ENCODE measurements around the gene TUT1. TPM values are rescaled to one million over a fixed set of nuclear protein-coding genes. Genes with fewer than 3 reads are reported as not detected.
"Not testable (repeated sequence)": the region's sequence is repeated elsewhere in the genome, so short reads cannot be mapped to it uniquely, and the experiment has no call there.

Gene TUT1
- total and polyA plus RNA-seq, 12 donors: 7.0 to 67.6 (median 15.5) TPM

GRCh38 chr11:62622476-62623089, 31.3 kb upstream of the TUT1 start:
- Histone ChIP-seq H3K9me3 (replicated peaks in 1 of 3) (no peaks in the 10 kb centered on the region), H3K36me3 (replicated peaks in 1 of 2) (peaks cover 0 to 27% of the 10 kb centered on the region in 2 donors), H3K4me1 (replicated peaks in 1 of 2) (peaks cover 0 to 18% of the 10 kb centered on the region in 2 donors), H3K27me3 (no peaks in the 10 kb centered on the region), H3K27ac (peak overlapping the region; percentile 61 to 96 (median 85)), H3K4me3 (peak overlapping the region in 2 of 4 donors; percentile 18 to 87)
- TF ChIP-seq POLR2A (IDR thresholded peaks at IDR 0.05) (no peak), CTCF (IDR thresholded peaks at IDR 0.05) (no peak)
- intact Hi-C loops (cut with DNase I): no loop called here
- no peak for DNase-seq
- WGBS, 4 donors: 85 to 90% (median 87%) methylated on average over 7 of the region's 7 CpGs

GRCh38 chr11:62621567-62622470, 30.5 kb upstream of the TUT1 start, which contains the start of gene B3GAT3:
TSS of gene B3GAT3 (minus strand) at chr11:62621986. CDS start at chr11:62621947, 39 bp downstream.
- intact Hi-C loops (cut with DNase I): no loop called here
- peaks cover 0 to 27% of the 10 kb centered on the region in 2 donors for H3K36me3 ChIP-seq (replicated peaks in 1 of 2)
- WGBS, 4 donors: 1 to 2% (median 1%) methylated on average over 23 to 77 of the region's 77 CpGs

GRCh38 chr11:62621027-62621566, 29.8 kb upstream of the TUT1 start:
- DNase-seq: no peak
- H3K27ac ChIP-seq: peak overlapping the region; percentile 40 to 96 (median 85)
- no peaks in the 10 kb centered on the region for H3K9me3 ChIP-seq (replicated peaks in 1 of 3)
- WGBS, 4 donors: 32 to 35% (median 34%) methylated on average over 8 of the region's 8 CpGs
- H3K4me3 ChIP-seq: peak overlapping the region; percentile 40 to 87 (median 50)
- intact Hi-C loops (cut with DNase I): no loop called here
- peaks cover 0 to 18% of the 10 kb centered on the region in 2 donors for H3K4me1 ChIP-seq (replicated peaks in 1 of 2)
- no peaks in the 10 kb centered on the region for H3K27me3 ChIP-seq
- TF ChIP-seq POLR2A (IDR thresholded peaks at IDR 0.05) (no peak), CTCF (IDR thresholded peaks at IDR 0.05) (no peak)
- H3K36me3 ChIP-seq (replicated peaks in 1 of 2): peaks cover 0 to 27% of the 10 kb centered on the region in 2 donors

More at GRCh38 chr11:62621567-62622470, 30.5 kb upstream of the TUT1 start, which contains the start of gene B3GAT3:
- H3K9me3 ChIP-seq (replicated peaks in 1 of 3): no peaks in the 10 kb centered on the region
- peak; percentile 65 to 80 for TF ChIP-seq POLR2A (IDR thresholded peaks at IDR 0.05)
- peak in 4 of 6 experiments; percentile 24 to 45 (median 28) for TF ChIP-seq CTCF (IDR thresholded peaks at IDR 0.05)
- H3K27ac ChIP-seq: peak within 1 kb of the TSS; percentile 61 to 96 (median 85)
- peak; percentile 98 to 99 (median 99) for DNase-seq
- H3K27me3 ChIP-seq: no peaks in the 10 kb centered on the region
- H3K4me1 ChIP-seq (replicated peaks in 1 of 2): peaks cover 0 to 18% of the 10 kb centered on the region in 2 donors
- H3K4me3 ChIP-seq: peak within 1 kb of the TSS; percentile 40 to 87 (median 50)

- WGBS, 4 donors: 91 to 94% (median 92%) methylated on average over 3 to 13 of the region's 14 CpGs; no CpG with 5 or more reads in 1 of the 4 donors
- Histone ChIP-seq H3K36me3 (replicated peaks in 1 of 2) (peaks cover 0 to 25% of the 10 kb centered on the region in 2 donors), H3K4me1 (replicated peaks in 1 of 2) (peaks cover 0 to 17% of the 10 kb centered on the region in 2 donors)
- H3K4me3 ChIP-seq; H3K27ac ChIP-seq; DNase-seq; H3K27me3 ChIP-seq; intact Hi-C loops (cut with DNase I); H3K9me3 ChIP-seq (replicated peaks in 1 of 3): not testable (repeated sequence)
Measured at GRCh38 chr11:62616957-62617356, 25.6 kb upstream of the TUT1 start.
